GM19452 (cell line): Measurements from ENCODE around the gene FEZF1.

ENCODE experiments used
- ATAC-seq: cut with Tn5 transposase; IDR thresholded peaks from one replicate; pipeline ENCODE4 v1.9.1; 2021; ENCODE audit not compliant: unreplicated experiment

Gene FEZF1

GRCh38 chr7:122304319-122304975, at the start of gene FEZF1:
Gene FEZF1 (minus strand): TSS chr7:122304750. CDS start chr7:122304437, 313 bp downstream.
- no peak for ATAC-seq

GRCh38 chr7:122352454-122352853, 47.9 kb upstream of the FEZF1 start:
- ATAC-seq: no peak

- no peak for ATAC-seq
These were observed 46.2 kb upstream of the FEZF1 start for GRCh38 chr7:122350701-122351100.

GRCh38 chr7:122344303-122344620, 39.7 kb upstream of the FEZF1 start:
- no peak for ATAC-seq

- ATAC-seq: no peak
These were observed 39.2 kb upstream of the FEZF1 start for GRCh38 chr7:122343601-122344302.

- ATAC-seq: no peak
These were observed 35.9 kb upstream of the FEZF1 start for GRCh38 chr7:122340427-122340826.

- ATAC-seq: no peak
These were observed 34.8 kb upstream of the FEZF1 start for GRCh38 chr7:122339145-122339904.

GRCh38 chr7:122337011-122337410, 32.5 kb upstream of the FEZF1 start:
- no peak for ATAC-seq

- ATAC-seq: no peak
These were observed 24.7 kb upstream of the FEZF1 start for GRCh38 chr7:122329145-122329802.

- ATAC-seq: no peak
These were observed 23.4 kb upstream of the FEZF1 start for GRCh38 chr7:122327969-122328368.

GRCh38 chr7:122316467-122317388, 12.2 kb upstream of the FEZF1 start:
- no peak for ATAC-seq

GRCh38 chr7:122315507-122316466, 11.2 kb upstream of the FEZF1 start:
- no peak for ATAC-seq

GRCh38 chr7:122314284-122314683, 9.7 kb upstream of the FEZF1 start:
- no peak for ATAC-seq

GRCh38 chr7:122312789-122313188, 8.2 kb upstream of the FEZF1 start:
- no peak for ATAC-seq

- ATAC-seq: no peak
These were observed 7.3 kb upstream of the FEZF1 start for GRCh38 chr7:122311734-122312450.

- ATAC-seq: no peak
These were observed 6.6 kb upstream of the FEZF1 start for GRCh38 chr7:122311050-122311700.

- ATAC-seq: no peak
These were observed 5.8 kb upstream of the FEZF1 start for GRCh38 chr7:122310119-122311021.
